ENCODE measurements around the gene LECT2. TPM values are rescaled to one million over a fixed set of nuclear protein-coding genes. Genes with fewer than 3 reads are reported as not detected.

The LECT2 gene
- total RNA-seq, 1 experiment from 2014 or later: not detected

- Histone ChIP-seq H3K27ac (ENCODE audit: low read depth, low read length) (no peak overlapping the region), H3K4me3 (replicated peaks in 1 of 2; ENCODE audit: low read depth in 1 of 2, low read length in 2 of 2) (no peak overlapping the region), H3K27me3 (ENCODE audit: insufficient read depth, low read length) (no peaks in the 10 kb centered on the region), H3K4me2 (ENCODE audit: low read length) (no peak overlapping the region), H3K9me3 (ENCODE audit: control insufficient read depth in 1 of 2, insufficient read depth in 1 of 2, low read depth in 1 of 2, low read length in 2 of 2) (no peaks in the 10 kb centered on the region), H2AFZ (ENCODE audit: low read depth, low read length, poor library complexity, severe bottlenecking) (no peak overlapping the region), H3K79me2 (ENCODE audit: insufficient read depth, low read length) (no peaks in the 10 kb centered on the region), H3K36me3 (ENCODE audit: control insufficient read depth in 1 of 2, insufficient read depth in 2 of 2, low read length in 2 of 2) (no peaks in the 10 kb centered on the region), H3K9me2 (ENCODE audit: insufficient read depth) (no peaks in the 10 kb centered on the region), H4K20me1 (ENCODE audit: insufficient read depth) (no peaks in the 10 kb centered on the region), H3K9ac (ENCODE audit: low read length) (no peak overlapping the region), H3K4me1 (ENCODE audit: control insufficient read depth in 1 of 2, insufficient read depth in 2 of 2, low read length in 2 of 2) (no peaks in the 10 kb centered on the region)
- BruUV-seq (replicated peaks): no TSS peak
- POLR2A ChIA-PET: no interaction called here
- CTCF ChIA-PET: no interaction called here
- RAD21 ChIA-PET (ENCODE audit: low non-redundant PET in 1 of 2, low total read pairs in 2 of 2, uncharacterized antibody in 2 of 2, unreplicated experiment in 2 of 2): no interaction called here
- ATAC-seq (no peak), DNase-seq (ENCODE audit: low read depth, low spot score) (no peak)
- no peak for TF ChIP-seq EZH2phosphoT487 (IDR thresholded peaks at IDR 0.05; ENCODE audit: borderline replicate concordance)
- no peak for TF ChIP-seq ATF3 (IDR thresholded peaks at IDR 0.05)
- no peak for TF ChIP-seq EZH2 (IDR thresholded peaks at IDR 0.05)
- no peak for TF ChIP-seq CEBPB (IDR thresholded peaks at IDR 0.05; ENCODE audit: low read depth)
- no peak for TF ChIP-seq EGR1 (IDR thresholded peaks at IDR 0.05; ENCODE audit: low read depth)
- no peak for TF ChIP-seq JUND (IDR thresholded peaks at IDR 0.05)
- TF ChIP-seq REST (IDR thresholded peaks at IDR 0.05; ENCODE audit: low read depth): no peak
- TF ChIP-seq SIN3A (IDR thresholded peaks at IDR 0.05; ENCODE audit: low read depth): no peak
- no peak for TF ChIP-seq RAD21 (IDR thresholded peaks at IDR 0.05; ENCODE audit: low read depth)
- TF ChIP-seq MAX (IDR thresholded peaks at IDR 0.05): no peak
- TF ChIP-seq ZNF274 (IDR thresholded peaks at IDR 0.05; ENCODE audit: low read depth, low read length): no peak
- TF ChIP-seq SP1 (IDR thresholded peaks at IDR 0.05; ENCODE audit: low read depth): no peak
- TF ChIP-seq POLR2A (IDR thresholded peaks at IDR 0.05; ENCODE audit: borderline replicate concordance, extremely low read depth, insufficient read depth, insufficient read length): no peak
- intact Hi-C loops (cut with micrococcal nuclease): no loop called here
Observed at GRCh38 chr5:135966790-135967189, 12.0 kb upstream of the LECT2 start.

Measured in HCT116 (cell line).